ENCODE measurements around the gene RALGAPA2.

GRCh38 chr20:20611167-20611566 lies 101.3 kb downstream of the RALGAPA2 start:
- TF ChIP-seq TOX (CRISPR knock-in tag; IDR thresholded peaks at IDR 0.05; ENCODE audit: borderline replicate concordance), result no peak
- TF ChIP-seq ZC3H10 (CRISPR knock-in tag; IDR thresholded peaks at IDR 0.05), result no peak
- TF ChIP-seq CSDC2 (CRISPR knock-in tag; IDR thresholded peaks at IDR 0.05), result no peak
- TF ChIP-seq ZNF8 (CRISPR knock-in tag; IDR thresholded peaks at IDR 0.05), result no peak
- no peak for TF ChIP-seq ZNF565 (CRISPR knock-in tag; conservative IDR thresholded peaks at IDR 0.05; ENCODE audit: low read depth)
- no peak for TF ChIP-seq CREB5 (CRISPR knock-in tag; IDR thresholded peaks at IDR 0.05; ENCODE audit: low read depth)
- no peak for TF ChIP-seq POU6F1 (CRISPR knock-in tag; IDR thresholded peaks at IDR 0.05; ENCODE audit: borderline replicate concordance, low read depth)
- no peak for TF ChIP-seq ZFP3 (CRISPR knock-in tag; IDR thresholded peaks at IDR 0.05)
- TF ChIP-seq RARB (CRISPR knock-in tag; IDR thresholded peaks at IDR 0.05), result no peak
- TF ChIP-seq TCF4 (CRISPR knock-in tag; IDR thresholded peaks at IDR 0.05; ENCODE audit: borderline replicate concordance), result no peak
- TF ChIP-seq PATZ1 (CRISPR knock-in tag; IDR thresholded peaks at IDR 0.05; ENCODE audit: borderline replicate concordance), result no peak
- TF ChIP-seq ARNTL (CRISPR knock-in tag; IDR thresholded peaks at IDR 0.05; ENCODE audit: borderline replicate concordance, low read depth), result no peak
- no peak for TF ChIP-seq ZNF70 (CRISPR knock-in tag; IDR thresholded peaks at IDR 0.05)
